GM18502 (cell line): Measurements from ENCODE around the gene FAM227B.

ENCODE experiments used
- ATAC-seq: cut with Tn5 transposase; IDR thresholded peaks from one replicate; pipeline ENCODE4 v1.9.1; 2021; ENCODE audit warnings: mild to moderate bottlenecking; ENCODE audit not compliant: unreplicated experiment, poor library complexity

FAM227B gene

GRCh38 chr15:49313650-49314049 is 307.0 kb downstream of the FAM227B start:
- no peak for ATAC-seq

GRCh38 chr15:49309889-49310288 is 310.7 kb downstream of the FAM227B start:
- ATAC-seq, result no peak

GRCh38 chr15:49308686-49309085 is 311.9 kb downstream of the FAM227B start:
- ATAC-seq, result no peak

GRCh38 chr15:49306551-49306950 is 314.1 kb downstream of the FAM227B start:
- ATAC-seq, result no peak

- no peak for ATAC-seq
Observed at GRCh38 chr15:49303003-49303402, 317.6 kb downstream of the FAM227B start.

- ATAC-seq, result no peak
Observed at GRCh38 chr15:49301562-49301961, 319.1 kb downstream of the FAM227B start.

GRCh38 chr15:49300856-49301255 is 319.8 kb downstream of the FAM227B start:
- no peak for ATAC-seq

- no peak for ATAC-seq
Observed at GRCh38 chr15:49297584-49297983, 323.0 kb downstream of the FAM227B start.

- no peak for ATAC-seq
Observed at GRCh38 chr15:49296258-49296657, 324.4 kb downstream of the FAM227B start.

- ATAC-seq, result no peak
Observed at GRCh38 chr15:49293941-49294340, 326.7 kb downstream of the FAM227B start.

- ATAC-seq, result no peak
Observed at GRCh38 chr15:49290191-49290590, 330.4 kb downstream of the FAM227B start.

GRCh38 chr15:49288391-49288790 is 332.2 kb downstream of the FAM227B start:
- ATAC-seq, result no peak

GRCh38 chr15:49287481-49287880 is 333.1 kb downstream of the FAM227B start:
- no peak for ATAC-seq

GRCh38 chr15:49286649-49287404 is 333.8 kb downstream of the FAM227B start:
- no peak for ATAC-seq

- ATAC-seq, result no peak
Observed at GRCh38 chr15:49282366-49282765, 338.3 kb downstream of the FAM227B start.

- ATAC-seq, result no peak
Observed at GRCh38 chr15:49279521-49280456, 340.8 kb downstream of the FAM227B start.

GRCh38 chr15:49278751-49279150 is 341.9 kb downstream of the FAM227B start:
- no peak for ATAC-seq
